Left kidney (tissue), 8 donors: Measurements from ENCODE around the gene KIF3C. TPM values are rescaled to one million over a fixed set of nuclear protein-coding genes. Genes with fewer than 3 reads are reported as not detected.
"Not testable (repeated sequence)": the region's sequence is repeated elsewhere in the genome, so short reads cannot be mapped to it uniquely, and the experiment has no call there.

Experiments
- DNase-seq: peaks from one replicate; pipeline ENCODE4 v3.0.0-alpha.2; 2013
- long read RNA-seq, 8 donors: transcript quantifications; one replicate each; lab custom pipeline, GENCODE V29; 2026
- polyA plus RNA-seq: library from polyadenylated mRNA; unstranded; fragments of 120-200 nt; gene quantifications from one replicate; pipeline ENCODE4 v1.2.1, GENCODE V29; 2013; ENCODE audit not compliant: insufficient read length

The KIF3C gene
- polyA plus RNA-seq, result 16.8 TPM
- long read RNA-seq, donor 1, full-length matches to known transcripts, result 7 of 7 reads
- long read RNA-seq, donor 1, partial matches to known transcripts, result 0 of 7 reads
- long read RNA-seq, donor 1, other reads (novel, unspliced or antisense), result 0 of 7 reads
- long read RNA-seq, donor 2, full-length matches to known transcripts, result 2 of 2 reads
- long read RNA-seq, donor 2, partial matches to known transcripts, result 0 of 2 reads
- long read RNA-seq, donor 2, other reads (novel, unspliced or antisense), result 0 of 2 reads
- long read RNA-seq, donor 3, full-length matches to known transcripts, result 3 of 3 reads
- long read RNA-seq, donor 3, partial matches to known transcripts, result 0 of 3 reads
- long read RNA-seq, donor 3, other reads (novel, unspliced or antisense), result 0 of 3 reads
- long read RNA-seq, donor 4, result 0 reads
- long read RNA-seq, donor 5, full-length matches to known transcripts, result 1 of 1 reads
- long read RNA-seq, donor 5, partial matches to known transcripts, result 0 of 1 reads
- long read RNA-seq, donor 5, other reads (novel, unspliced or antisense), result 0 of 1 reads
- long read RNA-seq, donor 6, full-length matches to known transcripts, result 5 of 5 reads
- long read RNA-seq, donor 6, partial matches to known transcripts, result 0 of 5 reads
- long read RNA-seq, donor 6, other reads (novel, unspliced or antisense), result 0 of 5 reads
- long read RNA-seq, donor 7, full-length matches to known transcripts, result 1 of 1 reads
- long read RNA-seq, donor 7, partial matches to known transcripts, result 0 of 1 reads
- long read RNA-seq, donor 7, other reads (novel, unspliced or antisense), result 0 of 1 reads
- long read RNA-seq, donor 8, result 0 reads

DNA sequence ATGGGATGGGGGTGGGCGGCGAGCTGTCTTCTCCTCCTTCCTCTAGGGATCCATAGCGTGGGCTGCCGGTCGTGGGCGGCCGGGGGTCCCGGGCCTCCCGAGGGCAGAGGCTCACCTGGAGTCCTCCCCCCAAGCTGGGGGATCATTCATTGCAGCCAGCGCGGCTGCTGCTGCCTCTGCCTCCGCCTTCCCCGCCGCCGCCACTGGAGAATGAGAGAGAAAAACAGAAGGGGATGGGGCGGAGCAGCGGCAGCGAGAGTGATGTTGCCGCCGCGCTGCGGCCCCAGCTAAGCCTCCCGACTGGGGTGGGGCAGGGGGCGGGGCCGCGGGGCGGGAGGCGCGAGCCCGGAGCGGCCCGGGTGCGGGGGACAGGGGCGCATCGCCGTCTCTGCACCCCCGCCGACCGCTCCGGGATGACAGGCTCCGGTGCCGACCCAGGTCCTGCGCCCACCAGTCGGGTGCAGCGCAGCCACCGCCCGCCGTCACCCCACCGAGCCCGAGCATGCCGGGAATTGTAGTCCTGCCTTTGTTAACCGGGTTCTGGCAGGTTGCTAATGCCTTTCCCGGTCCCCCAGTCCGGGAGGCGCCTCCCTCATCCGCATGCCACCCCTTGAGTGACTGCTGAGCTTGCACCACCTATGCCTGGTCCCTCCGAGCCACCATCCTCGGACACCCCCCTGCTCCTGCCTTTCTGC is at the start of gene KIF3C:
TSS of gene KIF3C (minus strand) at position 225 of the 695 bp plus-strand sequence. CDS start 580 bp downstream, outside the sequence.
- DNase-seq, result peak; percentile 64

DNA sequence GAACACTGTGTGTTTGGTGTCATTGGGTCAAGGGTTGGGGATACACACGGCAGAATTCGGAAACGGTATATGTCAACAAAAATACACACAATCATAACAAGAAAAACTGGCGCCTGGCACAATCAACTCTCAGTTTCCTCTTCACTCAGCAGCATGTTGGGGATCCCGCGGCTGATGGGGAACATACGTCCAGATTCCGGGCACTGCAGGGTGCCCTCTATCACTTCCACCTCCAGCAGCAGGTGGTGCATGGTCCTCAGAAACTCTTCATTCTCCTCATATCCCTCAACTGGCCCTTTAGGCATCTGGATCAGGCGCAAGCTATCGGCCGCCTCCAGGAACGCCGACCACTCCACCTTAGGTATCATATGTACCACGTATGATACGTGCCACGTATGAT is 45.8 kb upstream of the KIF3C start:
- not testable (repeated sequence) for DNase-seq

DNA sequence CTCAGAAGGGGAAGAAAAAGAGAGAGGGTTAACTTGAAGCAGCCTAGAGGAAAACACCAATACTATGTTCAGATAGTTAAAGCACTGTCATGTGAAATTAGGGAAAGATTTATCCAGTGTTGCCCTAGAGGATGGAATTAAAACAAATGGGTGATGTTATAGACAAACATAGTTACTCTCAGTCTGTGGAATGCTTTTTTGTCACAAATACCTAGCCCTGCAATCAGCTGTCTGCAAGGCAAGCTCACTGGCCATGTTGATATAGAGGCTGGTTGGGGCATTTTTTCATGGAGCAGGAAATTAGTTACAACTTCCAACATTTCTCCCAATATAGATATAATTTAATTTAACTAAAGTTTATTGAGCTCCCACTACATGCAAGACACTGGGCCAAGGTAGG is 43.2 kb upstream of the KIF3C start:
- no peak for DNase-seq

DNA sequence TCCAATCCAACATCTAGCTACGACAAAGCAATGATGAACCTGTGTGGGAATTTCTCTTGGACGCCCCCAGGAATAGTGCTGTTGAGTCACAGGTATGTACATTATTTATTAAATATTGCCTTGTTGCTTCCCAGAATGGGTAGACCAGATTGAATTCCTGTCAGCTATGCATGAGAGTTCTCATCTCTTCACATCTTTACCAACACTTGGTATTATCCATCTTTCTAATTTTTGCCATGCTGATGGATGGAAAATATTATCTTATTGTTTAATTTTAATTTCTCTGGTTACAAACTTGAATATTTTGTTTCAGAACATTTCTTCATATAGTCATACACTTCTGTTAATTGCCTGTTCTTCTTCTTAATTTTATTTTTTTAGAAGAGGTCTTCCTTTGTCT is 42.0 kb upstream of the KIF3C start:
- DNase-seq, result no peak

DNA sequence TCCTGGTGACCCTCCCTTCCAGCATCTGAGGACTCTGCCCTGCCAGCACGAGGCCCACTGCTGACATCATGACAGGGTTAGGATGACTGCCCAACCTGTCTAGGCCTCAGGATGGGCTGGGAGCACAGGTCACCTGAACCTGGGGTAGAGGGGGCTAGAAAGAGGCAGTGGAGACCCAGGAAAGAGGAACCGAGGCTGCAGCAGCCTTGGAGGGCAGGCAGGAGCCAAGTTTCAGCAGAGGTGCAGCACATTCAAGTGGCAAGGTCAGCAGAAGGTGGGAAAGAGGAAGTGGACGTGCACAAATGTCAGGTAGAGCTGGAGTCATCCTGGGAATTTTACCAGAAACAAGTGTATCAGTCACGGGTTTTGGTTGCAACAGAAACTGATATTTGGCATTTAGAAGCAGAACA is 37.9 kb upstream of the KIF3C start:
- no peak for DNase-seq

DNA sequence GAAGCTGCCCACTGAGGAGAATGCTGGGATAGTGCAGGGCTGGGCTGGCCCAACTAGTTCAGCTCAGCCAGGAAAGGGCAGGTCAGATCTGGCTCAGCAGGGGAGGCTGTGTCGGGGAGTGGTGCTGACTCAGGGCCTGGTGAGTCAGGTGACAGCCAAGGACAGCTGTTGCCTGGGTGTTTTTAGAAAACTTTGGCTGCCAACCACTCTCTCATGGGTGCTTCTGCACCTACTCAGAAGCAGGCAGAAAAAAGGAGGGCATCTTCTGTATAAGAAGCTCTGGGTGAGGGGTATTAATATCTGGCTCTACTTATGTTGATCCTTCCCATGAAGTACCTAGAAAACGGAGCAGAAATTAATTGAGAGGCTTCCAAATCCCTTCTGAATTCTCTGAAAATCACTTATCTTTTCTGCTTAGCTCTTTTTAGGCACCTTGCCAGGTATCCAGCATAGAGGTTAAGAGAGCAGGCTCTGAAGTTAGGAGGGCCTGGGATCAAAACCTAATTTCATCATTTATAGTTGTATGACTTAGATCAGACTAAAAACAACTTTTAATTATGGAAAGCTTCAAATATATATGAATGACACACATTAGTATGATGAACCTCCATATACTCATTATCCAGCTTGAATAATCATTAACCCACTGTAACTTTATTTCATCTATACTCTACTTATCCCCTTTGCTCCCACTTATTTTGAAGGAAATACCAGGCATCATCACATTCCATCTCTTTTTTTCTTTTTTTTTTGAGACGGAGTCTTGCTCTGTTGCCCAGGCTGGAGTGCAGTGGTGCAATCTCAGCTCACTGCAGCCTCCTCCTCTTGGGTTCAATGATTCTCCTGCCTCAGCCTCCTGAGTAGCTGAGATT is 36.1 kb upstream of the KIF3C start:
- DNase-seq, result no peak

DNA sequence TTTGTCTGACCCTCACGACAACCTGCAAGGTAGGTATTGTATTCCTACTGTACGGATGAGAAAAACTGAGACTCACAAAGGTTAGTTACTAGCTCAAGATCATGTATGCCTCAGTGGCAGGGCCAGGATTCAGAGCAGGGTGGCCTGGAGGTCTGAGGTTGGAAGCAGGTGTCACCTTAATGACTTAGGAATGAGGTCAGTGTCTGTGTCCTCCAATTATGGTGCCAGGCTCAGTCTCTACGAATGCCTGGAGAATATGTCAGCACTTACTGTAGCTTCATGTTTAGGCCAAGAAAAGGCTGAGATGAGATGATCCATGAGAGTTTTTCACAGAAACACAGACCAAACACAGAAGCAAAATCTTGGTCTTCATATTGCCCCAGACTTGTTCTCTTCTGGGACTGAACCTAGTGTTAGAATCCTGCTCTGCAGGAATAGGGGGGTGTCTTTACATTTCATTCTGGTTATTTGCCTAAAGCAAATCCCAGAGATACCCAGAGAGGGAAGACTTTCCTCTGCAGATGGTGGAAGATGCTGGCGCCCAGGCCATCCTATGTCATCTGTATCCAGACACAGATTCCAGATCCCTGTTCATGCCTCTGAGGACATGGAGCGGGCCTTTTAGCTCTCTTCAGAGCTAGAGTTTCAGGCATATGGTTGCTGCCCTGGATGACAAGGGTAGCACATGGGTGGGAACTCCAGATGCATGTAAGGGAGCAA is 35.3 kb upstream of the KIF3C start:
- no peak for DNase-seq

DNA sequence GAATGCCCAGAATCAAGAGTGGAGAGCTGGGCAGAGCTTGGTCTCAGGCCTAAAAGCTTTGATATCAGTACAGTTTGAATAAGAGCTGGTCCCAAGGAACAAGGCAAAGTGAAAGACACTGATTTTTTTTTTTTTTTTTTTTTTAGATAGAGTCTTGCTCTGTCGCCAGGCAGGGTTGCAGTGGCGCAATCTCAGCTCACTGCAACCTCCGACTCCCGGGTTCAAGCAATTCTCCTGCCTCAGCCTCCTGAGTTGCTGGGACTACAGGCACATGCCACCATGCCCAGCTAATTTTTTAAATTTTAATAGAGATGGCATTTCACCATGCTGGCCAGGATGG is 34.4 kb upstream of the KIF3C start:
- DNase-seq, result not testable (repeated sequence)

DNA sequence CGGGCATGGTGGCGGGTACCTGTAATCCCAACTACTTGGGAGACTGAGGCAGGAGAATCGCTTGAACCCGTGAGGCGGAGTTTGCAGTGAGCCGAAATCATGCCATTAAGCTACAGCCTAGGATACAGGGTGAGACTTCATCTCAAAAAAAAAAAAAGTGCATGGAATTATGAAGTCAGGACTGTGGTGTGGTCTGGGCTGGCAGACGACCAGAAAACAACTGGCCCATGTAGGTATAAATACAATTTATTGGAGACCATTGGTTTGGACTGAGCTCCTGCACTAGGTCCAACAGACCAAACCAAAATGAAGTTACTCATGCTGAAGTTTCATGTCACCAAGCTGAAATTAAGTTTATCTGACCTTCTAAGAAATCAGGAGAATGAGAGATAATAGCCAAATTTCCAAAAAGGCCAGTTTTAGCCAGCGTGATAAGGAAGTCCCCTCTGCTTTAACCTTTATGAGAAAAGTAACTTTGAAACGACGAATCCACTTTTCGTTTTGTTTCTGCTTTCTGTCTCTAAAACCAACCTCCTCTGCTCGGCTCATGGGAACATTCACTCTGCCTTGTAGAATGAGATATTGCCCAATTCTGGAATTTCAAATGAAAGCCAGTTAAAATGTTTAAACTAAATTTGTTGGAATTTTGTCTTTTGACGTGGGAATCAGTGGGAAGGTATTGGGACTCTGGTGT is 33.9 kb upstream of the KIF3C start:
- no peak for DNase-seq

DNA sequence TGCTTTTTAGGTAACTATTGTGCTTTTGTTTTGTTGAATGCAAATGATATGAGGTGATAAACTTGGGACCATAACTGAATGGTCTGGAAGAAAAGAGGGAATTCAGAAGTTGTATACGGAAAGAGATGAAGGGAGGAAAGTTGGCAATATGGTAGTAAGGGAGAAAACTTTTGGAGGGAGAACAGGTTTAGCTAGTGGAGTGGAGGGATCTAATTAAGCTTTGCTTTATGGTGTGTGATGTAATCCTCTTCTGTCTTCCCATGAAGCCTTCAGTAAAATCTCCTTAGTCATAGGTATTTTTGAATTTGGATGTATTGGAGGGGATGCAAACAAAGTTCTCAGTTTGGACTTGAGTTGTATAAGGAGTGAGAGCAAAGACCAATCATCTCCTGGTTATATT is 31.4 kb upstream of the KIF3C start:
- no peak for DNase-seq

DNA sequence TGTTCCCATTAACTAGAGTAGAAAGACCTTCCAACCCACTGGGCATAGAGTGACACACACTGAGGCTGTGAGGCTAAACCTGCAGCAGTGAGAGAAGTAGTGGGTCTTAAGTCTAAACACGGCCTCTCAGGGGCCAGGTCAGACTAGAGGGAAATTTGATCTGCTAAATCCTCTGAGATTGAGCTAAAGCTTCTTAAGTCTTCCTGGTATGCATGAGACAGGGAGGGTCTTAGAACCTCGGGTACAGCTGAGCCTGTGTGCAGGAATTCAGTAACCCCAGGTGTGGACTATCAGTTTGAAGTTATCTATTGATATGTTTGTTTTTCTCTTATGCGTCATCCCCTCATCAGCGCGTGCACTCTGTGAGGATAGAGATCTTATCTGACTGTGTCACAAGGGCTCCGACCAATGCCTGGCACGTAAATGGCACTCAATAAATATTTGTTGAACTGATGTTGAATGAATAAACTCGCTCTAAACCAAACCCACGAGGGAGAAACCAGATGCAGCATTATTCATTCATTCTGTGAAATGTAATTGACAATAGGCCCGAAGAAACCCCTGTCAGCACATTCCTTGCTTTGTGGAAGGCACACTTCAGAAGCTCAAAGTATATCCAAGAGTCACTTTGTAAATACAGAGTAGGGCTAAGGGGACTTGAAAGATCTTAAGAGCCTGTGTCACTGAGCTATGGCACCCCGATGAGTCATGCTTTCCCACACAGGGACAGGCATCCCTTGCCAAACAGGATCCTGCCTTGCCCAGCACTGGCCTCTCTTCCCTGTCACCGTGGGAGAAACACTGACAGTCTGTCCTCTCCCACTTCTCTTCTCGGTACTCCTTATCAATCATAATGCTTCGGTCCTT is 29.9 kb upstream of the KIF3C start:
- DNase-seq, result no peak

DNA sequence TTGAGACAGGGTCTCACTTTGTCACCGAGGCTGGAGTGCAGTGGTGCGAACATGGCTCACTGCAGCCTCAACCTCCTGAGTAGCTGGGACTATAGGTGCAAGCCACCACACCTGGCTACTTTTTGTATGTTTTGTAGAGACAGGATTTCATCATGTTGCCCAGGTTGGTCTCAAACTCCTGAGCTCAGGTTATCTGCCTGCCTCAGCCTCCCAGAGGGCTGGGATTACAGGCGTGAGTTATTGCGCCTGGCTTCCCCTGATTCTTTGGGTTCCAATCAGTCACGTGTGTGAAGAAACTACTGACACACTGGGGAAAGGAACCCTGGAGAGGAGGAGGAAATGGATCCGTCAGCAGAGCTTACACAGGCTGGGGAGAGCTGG is 29.3 kb upstream of the KIF3C start:
- DNase-seq, result no peak

DNA sequence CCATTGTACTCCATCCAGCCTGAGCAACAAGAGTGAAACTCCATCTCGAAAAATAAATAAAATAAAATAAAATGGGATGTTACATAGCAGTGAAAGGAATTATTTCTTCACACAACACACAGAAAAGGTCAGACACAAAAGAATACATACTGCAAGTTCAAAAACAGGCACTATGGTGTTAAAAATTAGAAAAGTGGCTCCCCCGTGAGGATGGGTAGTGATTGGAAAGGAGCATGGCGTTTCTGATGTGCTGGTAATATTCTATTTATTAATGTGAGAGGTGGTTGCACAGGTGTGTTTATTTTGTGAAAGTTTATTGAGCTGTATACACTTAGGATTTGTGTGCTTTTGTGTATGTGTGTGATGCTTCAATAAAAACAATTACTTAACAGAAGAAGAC is 28.6 kb upstream of the KIF3C start:
- no peak for DNase-seq

DNA sequence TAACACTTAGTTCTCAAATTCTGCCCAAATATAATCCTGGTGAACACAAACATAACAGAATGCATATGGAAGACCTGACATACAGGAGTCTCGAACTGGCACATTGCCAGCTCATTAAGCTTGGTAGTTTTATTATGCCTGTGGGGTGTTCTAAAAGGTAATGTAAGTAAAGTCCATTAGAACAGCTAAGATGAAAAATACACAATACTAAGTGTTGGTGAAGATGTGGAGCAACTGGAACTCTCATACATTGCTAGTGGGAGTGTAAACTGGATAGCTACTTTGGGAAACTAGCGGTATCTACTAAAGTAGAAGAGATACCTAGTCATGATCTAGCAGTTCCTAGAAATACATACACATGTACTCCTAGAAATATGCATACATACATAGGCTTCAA is 27.3 kb upstream of the KIF3C start:
- DNase-seq, result no peak

DNA sequence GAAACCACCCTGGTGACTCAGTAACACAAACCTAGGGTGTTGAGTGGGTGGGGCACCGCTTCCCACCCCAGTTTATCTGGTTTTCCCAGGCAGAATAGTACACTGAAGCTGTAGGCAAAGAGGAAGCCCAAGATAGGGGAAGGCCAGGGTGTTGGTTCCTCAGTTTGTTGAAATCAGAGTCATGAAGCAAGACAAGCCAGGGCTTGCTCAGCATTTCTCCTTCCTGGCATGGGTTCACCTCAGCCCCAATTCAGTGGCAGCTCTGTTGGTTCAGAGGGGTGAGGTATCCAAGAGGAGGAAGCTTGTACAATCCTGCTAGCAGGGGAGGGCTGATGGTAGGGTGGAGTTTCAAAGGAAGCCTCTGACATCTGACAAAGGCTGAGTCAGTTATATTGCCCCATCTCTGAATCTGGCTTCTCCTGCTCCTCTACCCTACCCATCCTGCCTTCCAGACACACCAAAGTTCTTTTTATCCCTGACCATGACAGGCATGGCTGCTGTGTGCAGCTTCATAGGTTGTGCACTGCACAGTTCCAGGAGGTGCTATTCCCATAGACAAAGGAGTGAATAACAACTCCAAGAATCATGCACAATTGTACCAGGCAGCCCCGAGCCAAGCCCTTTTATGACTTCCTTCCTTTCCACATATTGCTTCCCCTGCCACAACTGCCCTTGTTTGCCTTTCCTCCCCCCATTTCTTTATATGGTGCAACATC is 26.7 kb upstream of the KIF3C start:
- DNase-seq, result no peak

DNA sequence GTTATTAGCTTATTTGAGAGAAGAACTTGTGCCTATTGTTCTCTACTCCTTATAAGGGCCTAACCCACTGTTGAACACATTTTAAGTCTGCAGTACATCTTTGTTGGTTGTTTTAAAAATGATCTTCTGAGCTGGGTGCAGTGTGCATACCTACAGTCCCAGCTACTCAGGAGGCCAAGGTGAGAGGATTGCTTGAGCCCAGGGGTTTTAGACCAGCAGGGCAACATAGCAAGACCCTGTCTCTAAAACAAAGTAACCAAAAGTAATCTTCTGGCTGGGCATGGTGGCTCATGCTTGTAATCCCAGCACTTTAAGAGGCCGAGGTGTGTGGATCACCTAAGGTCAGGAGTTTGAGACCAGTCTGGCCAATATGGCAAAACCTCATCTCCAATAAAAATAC is 25.8 kb upstream of the KIF3C start:
- no peak for DNase-seq

DNA sequence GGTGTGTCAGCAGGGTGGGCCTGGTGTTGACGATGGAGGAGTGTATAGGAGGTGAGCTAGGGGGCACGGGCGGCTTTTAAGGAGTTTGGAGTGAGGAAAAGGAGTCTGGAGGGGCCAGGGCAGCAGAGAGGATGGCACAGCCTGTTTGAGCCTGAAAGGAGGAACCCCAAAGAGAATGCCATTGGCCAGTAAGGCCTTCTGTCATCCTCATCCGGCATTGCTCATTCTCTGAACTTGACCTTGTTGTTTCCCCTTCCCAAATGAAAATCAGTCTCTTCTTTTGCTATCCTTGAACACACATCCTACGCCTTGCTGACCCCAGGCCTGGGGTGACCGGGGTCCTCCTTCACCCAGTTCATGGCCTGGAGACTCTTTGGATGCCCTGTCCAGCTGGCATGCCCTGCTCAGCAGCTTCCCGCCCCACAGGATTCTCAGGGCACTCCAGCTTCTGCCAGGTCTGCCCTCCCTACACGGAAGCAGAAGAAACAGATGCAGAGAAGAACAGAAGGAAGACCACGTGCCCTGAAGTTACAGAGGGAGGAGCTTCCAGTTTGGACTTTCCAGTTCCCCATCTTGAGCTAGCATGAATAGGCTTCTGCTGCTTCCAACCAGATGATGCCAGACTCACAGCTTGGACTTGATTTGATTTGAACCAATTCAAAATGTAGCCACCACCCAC is 20.5 kb upstream of the KIF3C start:
- DNase-seq, result no peak

DNA sequence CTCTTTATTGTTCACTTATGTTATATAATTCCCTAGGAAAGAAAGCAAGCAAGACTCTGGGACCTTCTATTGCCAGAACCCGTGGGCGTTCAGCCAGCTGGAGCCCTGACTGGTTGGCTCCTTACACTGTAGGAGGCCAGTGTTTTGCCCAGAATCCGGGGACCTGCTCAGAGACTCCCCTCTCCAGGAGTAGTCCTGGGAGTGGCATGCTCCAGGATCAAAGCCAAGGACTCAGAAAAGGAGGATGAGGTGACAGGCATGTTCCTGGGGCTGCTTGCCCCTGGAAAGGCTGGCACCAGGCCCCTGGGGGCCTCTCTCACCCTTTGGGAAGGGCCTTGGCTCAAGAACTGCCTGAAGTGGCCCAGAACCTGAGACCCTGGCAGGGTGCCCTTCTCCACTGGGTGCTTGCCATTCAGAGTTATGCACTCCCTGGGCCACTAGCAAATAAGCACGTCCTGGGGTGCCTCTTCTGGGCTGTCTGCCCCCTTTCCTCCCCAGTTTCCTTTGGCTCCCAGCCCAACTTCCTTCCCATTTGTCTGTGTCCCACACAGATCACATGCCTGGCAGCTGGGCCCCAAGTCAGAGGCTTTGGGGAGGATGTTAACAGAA is 19.6 kb upstream of the KIF3C start:
- no peak for DNase-seq
